ENCODE data around the gene UBE4B. TPM values are rescaled to one million over a fixed set of nuclear protein-coding genes. Genes with fewer than 3 reads are reported as not detected.

Gene UBE4B
- total and polyA plus RNA-seq, 2 experiments from 2014 or later, result 28.4 to 115 TPM

DNA sequence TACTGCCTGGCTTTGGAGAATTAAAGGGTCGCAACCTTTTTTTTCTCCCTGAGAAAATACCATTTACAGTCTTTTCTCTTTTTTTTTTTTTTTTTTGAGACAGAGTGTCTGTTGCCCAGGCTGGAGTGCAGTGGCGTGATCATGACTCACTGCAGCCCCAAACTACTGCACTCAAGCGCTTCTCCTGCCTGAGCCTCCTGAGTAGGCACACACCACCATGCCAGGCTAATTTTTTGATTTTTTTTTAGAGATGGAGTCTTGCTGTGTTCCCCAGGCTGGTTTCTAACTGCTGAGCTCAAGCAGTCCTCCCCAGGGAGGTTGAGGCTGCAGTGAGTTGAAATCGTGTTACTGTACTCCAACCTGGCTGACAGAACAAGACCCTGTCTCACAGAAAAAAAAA, 24.6 kb downstream of the UBE4B start:
- H4K20me1 ChIP-seq (replicated peaks; ENCODE audit: insufficient read depth), result peaks cover 35% of the 10 kb centered on the region
- H3F3A ChIP-seq (replicated peaks; ENCODE audit: low read depth), result 0 out of 2 replicates have a peak, but pooled peaks cover 3% of the 10 kb centered on the region
- Mint-ChIP-seq H3K27ac (no peak overlapping the region; the same call in 1 of the 2 replicates), H3K4me3 (no peak overlapping the region), H3K27me3 (ENCODE audit: insufficient read depth, low read depth, poor library complexity) (peaks cover 2% of the 10 kb centered on the region), H3K36me3 (ENCODE audit: low read depth) (peaks cover 4% of the 10 kb centered on the region), H3K4me1 (peaks cover 22% of the 10 kb centered on the region), H3K9me3 (no peaks in the 10 kb centered on the region)
- no peak for TF ChIP-seq EZH2phosphoT487 (IDR thresholded peaks at IDR 0.05; ENCODE audit: unreplicated experiment)
- TF ChIP-seq, protein P1, sequence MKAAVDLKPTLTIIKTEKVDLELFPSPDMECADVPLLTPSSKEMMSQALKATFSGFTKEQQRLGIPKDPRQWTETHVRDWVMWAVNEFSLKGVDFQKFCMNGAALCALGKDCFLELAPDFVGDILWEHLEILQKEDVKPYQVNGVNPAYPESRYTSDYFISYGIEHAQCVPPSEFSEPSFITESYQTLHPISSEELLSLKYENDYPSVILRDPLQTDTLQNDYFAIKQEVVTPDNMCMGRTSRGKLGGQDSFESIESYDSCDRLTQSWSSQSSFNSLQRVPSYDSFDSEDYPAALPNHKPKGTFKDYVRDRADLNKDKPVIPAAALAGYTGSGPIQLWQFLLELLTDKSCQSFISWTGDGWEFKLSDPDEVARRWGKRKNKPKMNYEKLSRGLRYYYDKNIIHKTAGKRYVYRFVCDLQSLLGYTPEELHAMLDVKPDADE (IDR thresholded peaks at IDR 0.05), result no peak
- TF ChIP-seq, protein P2, sequence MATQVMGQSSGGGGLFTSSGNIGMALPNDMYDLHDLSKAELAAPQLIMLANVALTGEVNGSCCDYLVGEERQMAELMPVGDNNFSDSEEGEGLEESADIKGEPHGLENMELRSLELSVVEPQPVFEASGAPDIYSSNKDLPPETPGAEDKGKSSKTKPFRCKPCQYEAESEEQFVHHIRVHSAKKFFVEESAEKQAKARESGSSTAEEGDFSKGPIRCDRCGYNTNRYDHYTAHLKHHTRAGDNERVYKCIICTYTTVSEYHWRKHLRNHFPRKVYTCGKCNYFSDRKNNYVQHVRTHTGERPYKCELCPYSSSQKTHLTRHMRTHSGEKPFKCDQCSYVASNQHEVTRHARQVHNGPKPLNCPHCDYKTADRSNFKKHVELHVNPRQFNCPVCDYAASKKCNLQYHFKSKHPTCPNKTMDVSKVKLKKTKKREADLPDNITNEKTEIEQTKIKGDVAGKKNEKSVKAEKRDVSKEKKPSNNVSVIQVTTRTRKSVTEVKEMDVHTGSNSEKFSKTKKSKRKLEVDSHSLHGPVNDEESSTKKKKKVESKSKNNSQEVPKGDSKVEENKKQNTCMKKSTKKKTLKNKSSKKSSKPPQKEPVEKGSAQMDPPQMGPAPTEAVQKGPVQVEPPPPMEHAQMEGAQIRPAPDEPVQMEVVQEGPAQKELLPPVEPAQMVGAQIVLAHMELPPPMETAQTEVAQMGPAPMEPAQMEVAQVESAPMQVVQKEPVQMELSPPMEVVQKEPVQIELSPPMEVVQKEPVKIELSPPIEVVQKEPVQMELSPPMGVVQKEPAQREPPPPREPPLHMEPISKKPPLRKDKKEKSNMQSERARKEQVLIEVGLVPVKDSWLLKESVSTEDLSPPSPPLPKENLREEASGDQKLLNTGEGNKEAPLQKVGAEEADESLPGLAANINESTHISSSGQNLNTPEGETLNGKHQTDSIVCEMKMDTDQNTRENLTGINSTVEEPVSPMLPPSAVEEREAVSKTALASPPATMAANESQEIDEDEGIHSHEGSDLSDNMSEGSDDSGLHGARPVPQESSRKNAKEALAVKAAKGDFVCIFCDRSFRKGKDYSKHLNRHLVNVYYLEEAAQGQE (IDR thresholded peaks at IDR 0.05; ENCODE audit: unreplicated experiment), result no peak
- TF ChIP-seq EZH2 (IDR thresholded peaks at IDR 0.05; ENCODE audit: low read depth, unreplicated experiment), result no peak
- TF ChIP-seq, protein P3, sequence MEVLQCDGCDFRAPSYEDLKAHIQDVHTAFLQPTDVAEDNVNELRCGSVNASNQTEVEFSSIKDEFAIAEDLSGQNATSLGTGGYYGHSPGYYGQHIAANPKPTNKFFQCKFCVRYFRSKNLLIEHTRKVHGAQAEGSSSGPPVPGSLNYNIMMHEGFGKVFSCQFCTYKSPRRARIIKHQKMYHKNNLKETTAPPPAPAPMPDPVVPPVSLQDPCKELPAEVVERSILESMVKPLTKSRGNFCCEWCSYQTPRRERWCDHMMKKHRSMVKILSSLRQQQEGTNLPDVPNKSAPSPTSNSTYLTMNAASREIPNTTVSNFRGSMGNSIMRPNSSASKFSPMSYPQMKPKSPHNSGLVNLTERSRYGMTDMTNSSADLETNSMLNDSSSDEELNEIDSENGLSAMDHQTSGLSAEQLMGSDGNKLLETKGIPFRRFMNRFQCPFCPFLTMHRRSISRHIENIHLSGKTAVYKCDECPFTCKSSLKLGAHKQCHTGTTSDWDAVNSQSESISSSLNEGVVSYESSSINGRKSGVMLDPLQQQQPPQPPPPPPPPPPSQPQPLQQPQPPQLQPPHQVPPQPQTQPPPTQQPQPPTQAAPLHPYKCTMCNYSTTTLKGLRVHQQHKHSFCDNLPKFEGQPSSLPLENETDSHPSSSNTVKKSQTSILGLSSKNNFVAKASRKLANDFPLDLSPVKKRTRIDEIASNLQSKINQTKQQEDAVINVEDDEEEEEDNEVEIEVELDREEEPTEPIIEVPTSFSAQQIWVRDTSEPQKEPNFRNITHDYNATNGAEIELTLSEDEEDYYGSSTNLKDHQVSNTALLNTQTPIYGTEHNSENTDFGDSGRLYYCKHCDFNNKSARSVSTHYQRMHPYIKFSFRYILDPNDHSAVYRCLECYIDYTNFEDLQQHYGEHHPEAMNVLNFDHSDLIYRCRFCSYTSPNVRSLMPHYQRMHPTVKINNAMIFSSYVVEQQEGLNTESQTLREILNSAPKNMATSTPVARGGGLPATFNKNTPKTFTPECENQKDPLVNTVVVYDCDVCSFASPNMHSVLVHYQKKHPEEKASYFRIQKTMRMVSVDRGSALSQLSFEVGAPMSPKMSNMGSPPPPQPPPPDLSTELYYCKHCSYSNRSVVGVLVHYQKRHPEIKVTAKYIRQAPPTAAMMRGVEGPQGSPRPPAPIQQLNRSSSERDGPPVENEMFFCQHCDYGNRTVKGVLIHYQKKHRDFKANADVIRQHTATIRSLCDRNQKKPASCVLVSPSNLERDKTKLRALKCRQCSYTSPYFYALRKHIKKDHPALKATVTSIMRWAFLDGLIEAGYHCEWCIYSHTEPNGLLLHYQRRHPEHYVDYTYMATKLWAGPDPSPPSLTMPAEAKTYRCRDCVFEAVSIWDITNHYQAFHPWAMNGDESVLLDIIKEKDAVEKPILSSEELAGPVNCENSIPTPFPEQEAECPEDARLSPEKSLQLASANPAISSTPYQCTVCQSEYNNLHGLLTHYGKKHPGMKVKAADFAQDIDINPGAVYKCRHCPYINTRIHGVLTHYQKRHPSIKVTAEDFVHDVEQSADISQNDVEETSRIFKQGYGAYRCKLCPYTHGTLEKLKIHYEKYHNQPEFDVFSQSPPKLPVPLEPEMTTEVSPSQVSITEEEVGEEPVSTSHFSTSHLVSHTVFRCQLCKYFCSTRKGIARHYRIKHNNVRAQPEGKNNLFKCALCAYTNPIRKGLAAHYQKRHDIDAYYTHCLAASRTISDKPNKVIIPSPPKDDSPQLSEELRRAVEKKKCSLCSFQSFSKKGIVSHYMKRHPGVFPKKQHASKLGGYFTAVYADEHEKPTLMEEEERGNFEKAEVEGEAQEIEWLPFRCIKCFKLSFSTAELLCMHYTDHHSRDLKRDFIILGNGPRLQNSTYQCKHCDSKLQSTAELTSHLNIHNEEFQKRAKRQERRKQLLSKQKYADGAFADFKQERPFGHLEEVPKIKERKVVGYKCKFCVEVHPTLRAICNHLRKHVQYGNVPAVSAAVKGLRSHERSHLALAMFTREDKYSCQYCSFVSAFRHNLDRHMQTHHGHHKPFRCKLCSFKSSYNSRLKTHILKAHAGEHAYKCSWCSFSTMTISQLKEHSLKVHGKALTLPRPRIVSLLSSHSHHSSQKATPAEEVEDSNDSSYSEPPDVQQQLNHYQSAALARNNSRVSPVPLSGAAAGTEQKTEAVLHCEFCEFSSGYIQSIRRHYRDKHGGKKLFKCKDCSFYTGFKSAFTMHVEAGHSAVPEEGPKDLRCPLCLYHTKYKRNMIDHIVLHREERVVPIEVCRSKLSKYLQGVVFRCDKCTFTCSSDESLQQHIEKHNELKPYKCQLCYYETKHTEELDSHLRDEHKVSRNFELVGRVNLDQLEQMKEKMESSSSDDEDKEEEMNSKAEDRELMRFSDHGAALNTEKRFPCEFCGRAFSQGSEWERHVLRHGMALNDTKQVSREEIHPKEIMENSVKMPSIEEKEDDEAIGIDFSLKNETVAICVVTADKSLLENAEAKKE (CRISPR knock-in tag; IDR thresholded peaks at IDR 0.05), result no peak
- TF ChIP-seq NANOG (IDR thresholded peaks at IDR 0.05; ENCODE audit: borderline replicate concordance), result no peak
- TF ChIP-seq POLR2AphosphoS5 (IDR thresholded peaks at IDR 0.05; ENCODE audit: low read depth), result no peak
- ATAC-seq, result no peak
- no peak for DNase-seq (ENCODE audit: low spot score)
- no peaks in the 10 kb centered on the region for H3K9me2 ChIP-seq (ENCODE audit: insufficient read depth)
- no peak overlapping the region for H2AFZ ChIP-seq
- no peak overlapping the region for H3K4me3 ChIP-seq
- H3K4me2 ChIP-seq, result no peak overlapping the region
- no peak overlapping the region for H3K27ac ChIP-seq (ENCODE audit: low read depth)
- peaks cover 4% of the 10 kb centered on the region for H3K4me1 ChIP-seq (ENCODE audit: insufficient read depth)
- H3K27me3 ChIP-seq (ENCODE audit: insufficient read depth), result no peaks in the 10 kb centered on the region
- H3K79me2 ChIP-seq (replicated peaks; ENCODE audit: insufficient read depth), result peaks cover 100% of the 10 kb centered on the region
- H3K36me3 ChIP-seq (ENCODE audit: insufficient read depth), result no peaks in the 10 kb centered on the region; the same call in 1 of the 2 replicates

All from GM23338 (cell line).